SJSA1 (cell line): ENCODE data around the gene RMND5B. TPM values are rescaled to one million over a fixed set of nuclear protein-coding genes. Genes with fewer than 3 reads are reported as not detected.

ENCODE experiments used
- DNase-seq, 2 experiments: peaks; one replicate each; pipeline ENCODE4 v3.0.0-alpha.2; 2015 to 2020; ENCODE audit warnings: low spot score in 2 of 2, low read depth in 1 of 2
- H3K27ac ChIP-seq: fragments of 250-450 bp; sonication (Bioruptor Pico); 2 replicates; pipeline ENCODE4 v1.5.1; 2020; ENCODE audit warnings: mild to moderate bottlenecking, moderate library complexity
- H3K27me3 ChIP-seq: fragments of 250-450 bp; sonication (Bioruptor Pico); replicated peaks from 2 replicates; pipeline ENCODE4 v1.5.1; 2020; ENCODE audit warnings: mild to moderate bottlenecking, moderate library complexity
- H3K36me3 ChIP-seq: fragments of 250-450 bp; sonication (Bioruptor Pico); 2 replicates; pipeline ENCODE4 v1.5.1; 2020; ENCODE audit warnings: mild to moderate bottlenecking
- H3K4me1 ChIP-seq: fragments of 250-450 bp; sonication (Bioruptor Pico); replicated peaks from 2 replicates; pipeline ENCODE4 v1.6.1; 2021; ENCODE audit warnings: mild to moderate bottlenecking
- H3K4me3 ChIP-seq: fragments of 250-450 bp; sonication (Bioruptor Pico); 2 replicates; pipeline ENCODE4 v1.5.1; 2020; ENCODE audit warnings: mild to moderate bottlenecking
- H3K9me3 ChIP-seq: fragments of 250-450 bp; sonication (Bioruptor Pico); replicated peaks from 2 replicates; pipeline ENCODE4 v1.5.1; 2020; ENCODE audit warnings: mild to moderate bottlenecking
- total RNA-seq: library from RNA; depleted of rRNA; stranded (reverse); fragments of >200 nt; shearing (Covaris generic); gene quantifications from 2 replicates; pipeline ENCODE4 v1.2.3, GENCODE V29; 2014; rRNA removed

Gene RMND5B
- total RNA-seq, 1 experiment from 2014 or later: 40.9 TPM

- peaks cover 14% of the 10 kb centered on the region; the same call in 1 of the 2 replicates for H3K27me3 ChIP-seq
- peaks cover under 1% of the 10 kb centered on the region for H3K4me1 ChIP-seq
- no peak overlapping the region for H3K27ac ChIP-seq
- H3K36me3 ChIP-seq: no peaks in the 10 kb centered on the region
- no peak overlapping the region for H3K4me3 ChIP-seq
- DNase-seq: no peak
- H3K9me3 ChIP-seq: peaks cover 3% of the 10 kb centered on the region; the same call in 1 of the 2 replicates
These were observed 67.9 kb downstream of the RMND5B start for GRCh38 chr5:178198706-178199105.

DNA sequence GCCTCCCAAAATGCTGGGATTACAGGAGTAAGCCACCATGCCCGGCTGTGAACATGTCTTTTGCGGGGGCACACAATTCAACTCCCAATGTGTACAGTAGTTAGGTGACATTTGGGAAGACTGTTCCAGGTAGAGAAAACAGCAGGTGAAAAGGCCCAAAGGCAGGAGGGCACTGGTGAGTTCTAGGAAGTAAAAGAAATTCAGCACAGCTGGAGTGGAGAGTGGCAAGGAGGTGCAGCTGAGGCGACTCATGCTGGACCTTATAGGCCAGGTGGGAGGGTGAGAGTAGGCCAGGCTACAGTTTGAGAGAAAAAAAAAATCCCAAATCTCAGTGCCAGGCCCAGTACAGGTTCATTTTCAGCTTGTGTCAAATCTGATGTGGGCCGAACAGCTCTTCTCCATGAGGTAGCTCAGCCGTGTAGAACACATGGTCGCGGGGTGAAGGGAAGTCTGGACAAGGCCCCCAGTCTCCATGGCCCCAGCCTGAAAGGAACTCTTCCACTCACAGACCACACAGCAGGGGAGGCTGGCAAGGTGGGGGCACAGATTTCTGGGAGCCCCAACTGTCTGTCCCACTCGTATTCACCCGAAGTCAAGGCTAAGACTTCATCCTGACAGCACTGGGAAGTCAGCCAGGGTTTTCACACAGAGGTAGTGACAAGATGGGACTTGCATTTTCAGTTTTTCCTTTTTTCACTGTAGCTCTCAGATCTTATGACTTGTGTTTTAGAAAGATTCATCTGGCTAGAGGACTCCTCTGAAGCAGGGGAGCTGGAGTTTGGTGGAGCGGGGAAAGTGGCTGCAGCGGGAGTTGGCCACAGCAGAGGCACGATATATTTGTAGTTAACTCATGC, 69.0 kb downstream of the RMND5B start:
- Histone ChIP-seq H3K27ac (no peak overlapping the region), H3K27me3 (peaks cover 3% of the 10 kb centered on the region; the same call in 1 of the 2 replicates), H3K36me3 (peaks cover 5% of the 10 kb centered on the region), H3K4me1 (peaks cover 5% of the 10 kb centered on the region), H3K4me3 (no peak overlapping the region), H3K9me3 (peaks cover 4% of the 10 kb centered on the region; the same call in 1 of the 2 replicates)
- DNase-seq: no peak

Other genes starting within 250 kb of the RMND5B start
- gene PROP1, start 134.8 kb upstream of the RMND5B start, total RNA-seq: not detected in 2 replicates
- 0.79 and 1.8 TPM in 2 replicates for gene N4BP3, start 17.5 kb upstream of the RMND5B start, total RNA-seq
- 551 and 583 TPM in 2 replicates for gene NHP2, start 22.9 kb downstream of the RMND5B start, total RNA-seq
- gene GMCL2, start 56.4 kb downstream of the RMND5B start, total RNA-seq: not detected in 2 replicates
- 181 and 222 TPM in 2 replicates for gene HNRNPAB, start 73.5 kb downstream of the RMND5B start, total RNA-seq
- gene PHYKPL, start 101.8 kb downstream of the RMND5B start, total RNA-seq: 16.1 and 19.3 TPM in 2 replicates